Breast epithelium (tissue), 3 donors: ENCODE measurements around the gene GPR78.

Experiments
- CTCF ChIP-seq, 3 donors: fragments of 450-650 bp; IDR thresholded peaks; one replicate each; pipeline ENCODE4 v1.5.1; 2016 to 2017; ENCODE audit warnings: antibody characterized with exemption in 3 of 3, mild to moderate bottlenecking in 3 of 3, moderate library complexity in 3 of 3
- POLR2A ChIP-seq: fragments of 450-650 bp; IDR thresholded peaks from one replicate; pipeline ENCODE4 v1.6.1; 2016; ENCODE audit warnings: antibody characterized with exemption, mild to moderate bottlenecking, moderate library complexity

- TF ChIP-seq CTCF (IDR thresholded peaks at IDR 0.05), result no peak
- no peak for TF ChIP-seq POLR2A
Measured at GRCh38 chr4:8601086-8601485, 20.9 kb downstream of the GPR78 start.
